Measurements from ENCODE around the gene TTC16.
A peak's percentile ranks its signal among the peaks of the same experiment; 100 is the strongest.
"Not testable (repeated sequence)": the region's sequence is repeated elsewhere in the genome, so short reads cannot be mapped to it uniquely, and the experiment has no call there.

The TTC16 gene

GRCh38 chr9:127772603-127773002 lies 56.7 kb downstream of the TTC16 start:
- Histone ChIP-seq H3K4me1 (ENCODE audit: control insufficient read depth, insufficient read depth, low read length) (peaks cover 6% of the 10 kb centered on the region), H3K4me3 (ENCODE audit: low read length) (no peak overlapping the region), H3K9ac (ENCODE audit: low read length) (no peak overlapping the region), H3K36me3 (ENCODE audit: control insufficient read depth, insufficient read depth, low read length, severe bottlenecking) (no peaks in the 10 kb centered on the region), H3K27me3 (replicated peaks; ENCODE audit: control insufficient read depth, insufficient read depth, low read length) (peaks cover 13% of the 10 kb centered on the region), H3K9me3 (ENCODE audit: control insufficient read depth, low read length) (no peaks in the 10 kb centered on the region)
- DNase-seq (ENCODE audit: low read depth) = no peak

- Histone ChIP-seq H3K4me3 (ENCODE audit: low read length) (no peak overlapping the region), H3K9ac (ENCODE audit: low read length) (no peak overlapping the region), H3K9me3 (ENCODE audit: control insufficient read depth, low read length) (no peaks in the 10 kb centered on the region), H3K36me3 (ENCODE audit: control insufficient read depth, insufficient read depth, low read length, severe bottlenecking) (no peaks in the 10 kb centered on the region), H3K27me3 (replicated peaks; ENCODE audit: control insufficient read depth, insufficient read depth, low read length) (peaks cover 9% of the 10 kb centered on the region), H3K4me1 (ENCODE audit: control insufficient read depth, insufficient read depth, low read length) (peaks cover 7% of the 10 kb centered on the region)
- no peak for DNase-seq (ENCODE audit: low read depth)
Observed at GRCh38 chr9:127773272-127773671, 57.4 kb downstream of the TTC16 start.

- no peak overlapping the region for H3K9ac ChIP-seq (ENCODE audit: low read length)
- peaks cover 9% of the 10 kb centered on the region for H3K27me3 ChIP-seq (replicated peaks; ENCODE audit: control insufficient read depth, insufficient read depth, low read length)
- no peaks in the 10 kb centered on the region for H3K36me3 ChIP-seq (ENCODE audit: control insufficient read depth, insufficient read depth, low read length, severe bottlenecking)
- DNase-seq (ENCODE audit: low read depth) = no peak
- H3K9me3 ChIP-seq (ENCODE audit: control insufficient read depth, low read length) = no peaks in the 10 kb centered on the region
- H3K4me1 ChIP-seq (ENCODE audit: control insufficient read depth, insufficient read depth, low read length) = peaks cover 14% of the 10 kb centered on the region
- H3K4me3 ChIP-seq (ENCODE audit: low read length) = no peak overlapping the region
Observed at GRCh38 chr9:127773981-127774380, 58.1 kb downstream of the TTC16 start.

- Histone ChIP-seq H3K9ac (ENCODE audit: low read length) (no peak overlapping the region), H3K4me3 (ENCODE audit: low read length) (no peak overlapping the region), H3K9me3 (ENCODE audit: control insufficient read depth, low read length) (no peaks in the 10 kb centered on the region), H3K36me3 (ENCODE audit: control insufficient read depth, insufficient read depth, low read length, severe bottlenecking) (no peaks in the 10 kb centered on the region), H3K4me1 (ENCODE audit: control insufficient read depth, insufficient read depth, low read length) (peaks cover 24% of the 10 kb centered on the region), H3K27me3 (replicated peaks; ENCODE audit: control insufficient read depth, insufficient read depth, low read length) (peaks cover 9% of the 10 kb centered on the region)
- no peak for DNase-seq (ENCODE audit: low read depth)
Observed at GRCh38 chr9:127776195-127776923, 60.5 kb downstream of the TTC16 start.

- Histone ChIP-seq H3K9me3 (ENCODE audit: control insufficient read depth, low read length) (no peaks in the 10 kb centered on the region), H3K27me3 (replicated peaks; ENCODE audit: control insufficient read depth, insufficient read depth, low read length) (peaks cover 9% of the 10 kb centered on the region), H3K9ac (ENCODE audit: low read length) (no peak overlapping the region), H3K36me3 (ENCODE audit: control insufficient read depth, insufficient read depth, low read length, severe bottlenecking) (no peaks in the 10 kb centered on the region), H3K4me1 (ENCODE audit: control insufficient read depth, insufficient read depth, low read length) (peaks cover 24% of the 10 kb centered on the region), H3K4me3 (ENCODE audit: low read length) (no peak overlapping the region)
- no peak for DNase-seq (ENCODE audit: low read depth)
Observed at GRCh38 chr9:127776924-127777289, 61.0 kb downstream of the TTC16 start.

GRCh38 chr9:127777368-127777980 lies 61.6 kb downstream of the TTC16 start:
- DNase-seq (ENCODE audit: low read depth) = no peak
- H3K4me1 ChIP-seq (ENCODE audit: control insufficient read depth, insufficient read depth, low read length) = peaks cover 24% of the 10 kb centered on the region
- no peaks in the 10 kb centered on the region for H3K9me3 ChIP-seq (ENCODE audit: control insufficient read depth, low read length)
- no peak overlapping the region for H3K9ac ChIP-seq (ENCODE audit: low read length)
- H3K4me3 ChIP-seq (ENCODE audit: low read length) = no peak overlapping the region
- no peaks in the 10 kb centered on the region for H3K36me3 ChIP-seq (ENCODE audit: control insufficient read depth, insufficient read depth, low read length, severe bottlenecking)
- H3K27me3 ChIP-seq (replicated peaks; ENCODE audit: control insufficient read depth, insufficient read depth, low read length) = peaks cover 9% of the 10 kb centered on the region

- Histone ChIP-seq H3K4me3 (ENCODE audit: low read length) (no peak within 1 kb of the TSS), H3K4me1 (ENCODE audit: control insufficient read depth, insufficient read depth, low read length) (peaks cover 24% of the 10 kb centered on the region), H3K27me3 (replicated peaks; ENCODE audit: control insufficient read depth, insufficient read depth, low read length) (peaks cover 7% of the 10 kb centered on the region), H3K36me3 (ENCODE audit: control insufficient read depth, insufficient read depth, low read length, severe bottlenecking) (no peaks in the 10 kb centered on the region), H3K9ac (ENCODE audit: low read length) (peak within 1 kb of the TSS; percentile 54), H3K9me3 (ENCODE audit: control insufficient read depth, low read length) (no peaks in the 10 kb centered on the region)
- DNase-seq (ENCODE audit: low read depth) = no peak
Observed at GRCh38 chr9:127778280-127779135, 62.6 kb downstream of the TTC16 start, which contains the start of gene SH2D3C. Gene SH2D3C, minus strand, starts transcription at chr9:127778666. Its CDS starts 39 bp downstream, at chr9:127778627.

GRCh38 chr9:127779136-127779981 lies 63.5 kb downstream of the TTC16 start:
- H3K4me1 ChIP-seq (ENCODE audit: control insufficient read depth, insufficient read depth, low read length) = peaks cover 24% of the 10 kb centered on the region
- H3K27me3 ChIP-seq (replicated peaks; ENCODE audit: control insufficient read depth, insufficient read depth, low read length) = peaks cover under 1% of the 10 kb centered on the region
- H3K9ac ChIP-seq (ENCODE audit: low read length) = peak overlapping the region; percentile 54
- no peaks in the 10 kb centered on the region for H3K9me3 ChIP-seq (ENCODE audit: control insufficient read depth, low read length)
- H3K36me3 ChIP-seq (ENCODE audit: control insufficient read depth, insufficient read depth, low read length, severe bottlenecking) = no peaks in the 10 kb centered on the region
- no peak for DNase-seq (ENCODE audit: low read depth)
- H3K4me3 ChIP-seq (ENCODE audit: low read length) = no peak overlapping the region

GRCh38 chr9:127780126-127780885 lies 64.4 kb downstream of the TTC16 start:
- Histone ChIP-seq H3K36me3 (ENCODE audit: control insufficient read depth, insufficient read depth, low read length, severe bottlenecking) (no peaks in the 10 kb centered on the region), H3K27me3 (replicated peaks; ENCODE audit: control insufficient read depth, insufficient read depth, low read length) (no peaks in the 10 kb centered on the region)

GRCh38 chr9:127780909-127781308 lies 65.0 kb downstream of the TTC16 start:
- H3K4me1 ChIP-seq (ENCODE audit: control insufficient read depth, insufficient read depth, low read length) = peaks cover 24% of the 10 kb centered on the region
- H3K27me3 ChIP-seq (replicated peaks; ENCODE audit: control insufficient read depth, insufficient read depth, low read length); H3K4me3 ChIP-seq (ENCODE audit: low read length); DNase-seq (ENCODE audit: low read depth); H3K36me3 ChIP-seq (ENCODE audit: control insufficient read depth, insufficient read depth, low read length, severe bottlenecking); H3K9me3 ChIP-seq (ENCODE audit: control insufficient read depth, low read length): not testable (repeated sequence)
- H3K9ac ChIP-seq (ENCODE audit: low read length) = peak overlapping the region; percentile 53

More at GRCh38 chr9:127780126-127780885, 64.4 kb downstream of the TTC16 start:
- H3K9ac ChIP-seq (ENCODE audit: low read length) = peak overlapping the region; percentile 53
- H3K4me3 ChIP-seq (ENCODE audit: low read length) = no peak overlapping the region
- peaks cover 24% of the 10 kb centered on the region for H3K4me1 ChIP-seq (ENCODE audit: control insufficient read depth, insufficient read depth, low read length)
- no peaks in the 10 kb centered on the region for H3K9me3 ChIP-seq (ENCODE audit: control insufficient read depth, low read length)
- DNase-seq (ENCODE audit: low read depth) = no peak

All from adipocyte (in vitro differentiated cells).